B cell (primary cell): Measurements from ENCODE around the gene CD2. TPM values are rescaled to one million over a fixed set of nuclear protein-coding genes. Genes with fewer than 3 reads are reported as not detected.

Experiments used
- ATAC-seq: fragments of 200-7000 bp; cut with Tn5 transposase; one replicate; pipeline ENCODE4 v1.10.0; 2021; ENCODE audit warnings: low read depth, mild to moderate bottlenecking, moderate number of reproducible peaks, moderate library complexity
- CTCF ChIA-PET: fragments of 350-600 bp; sonication (Branson Sonifier 250); formaldehyde crosslinking; loops from one replicate; lab custom pipeline; 2021; ENCODE audit warnings: antibody characterized with exemption, inconsistent platforms; lab: Charles Lee
- POLR2A ChIA-PET: fragments of 350-600 bp; sonication (Branson Sonifier 250); formaldehyde crosslinking; loops from one replicate; lab custom pipeline; 2021; ENCODE audit warnings: antibody characterized with exemption; lab: Charles Lee
- DNase-seq: peaks from one replicate; pipeline ENCODE4 v3.0.0; 2013
- H2AFZ ChIP-seq: 2 replicates; pipeline ENCODE4 v1.6.1; 2012; ENCODE audit warnings: mild to moderate bottlenecking, low read depth, low read length; ENCODE audit not compliant: insufficient read depth, poor library complexity, severe bottlenecking
- H3K27ac ChIP-seq, 2 donors: 1 replicate in 1 of 2; 2 replicates in 1 of 2; pipeline ENCODE4 v1.5.1; 2012 to 2013; ENCODE audit warnings: low read length in 2 of 2, mild to moderate bottlenecking in 2 of 2, moderate library complexity in 1 of 2
- H3K27me3 ChIP-seq, 4 experiments: fragments of 200-600 bp in 1 of 4; sonication (generic) in 1 of 4; replicated peaks in 1 of 4; 1 replicate in 2 of 4; 2 replicates in 2 of 4; pipeline versions ENCODE4 v1.6.1 to v1.7.0; 2013 to 2016; ENCODE audit warnings: low read length in 3 of 4, mild to moderate bottlenecking in 2 of 4, mixed read lengths in 1 of 4, moderate library complexity in 1 of 4; ENCODE audit not compliant: insufficient read depth in 4 of 4, control insufficient read depth in 3 of 4; ENCODE audit errors: control extremely low read depth in 1 of 4
- H3K36me3 ChIP-seq, 2 experiments: replicated peaks in 1 of 2; 1 replicate in 1 of 2; 2 replicates in 1 of 2; pipeline versions ENCODE4 v1.6.1 to v1.7.1; 2013; ENCODE audit warnings: low read length in 1 of 2; ENCODE audit not compliant: insufficient read depth in 2 of 2, control insufficient read depth in 1 of 2; ENCODE audit errors: control extremely low read depth in 1 of 2, extremely low read depth in 1 of 2
- H3K4me1 ChIP-seq, 2 donors: fragments of 200-600 bp in 1 of 2; sonication (generic) in 1 of 2; 1 replicate in 1 of 2; 2 replicates in 1 of 2; pipeline versions ENCODE4 v1.5.1 to v1.6.1; 2013 to 2017; ENCODE audit warnings: low read length in 2 of 2; ENCODE audit not compliant: control insufficient read depth in 2 of 2, insufficient read depth in 2 of 2
- H3K4me2 ChIP-seq: replicated peaks from 2 replicates; pipeline ENCODE3; 2012; ENCODE audit warnings: mild to moderate bottlenecking, low read depth, low read length; ENCODE audit not compliant: poor library complexity, severe bottlenecking
- H3K4me3 ChIP-seq, 5 experiments: fragments of 200-600 bp in 1 of 5; sonication (generic) in 1 of 5; 1 replicate in 3 of 5; 2 replicates in 2 of 5; pipeline versions ENCODE4 v1.5.1 to v1.7.0; 2011 to 2016; ENCODE audit warnings: low read length in 4 of 5, mild to moderate bottlenecking in 4 of 5, low read depth in 2 of 5, control low read depth in 1 of 5, moderate library complexity in 1 of 5; ENCODE audit not compliant: insufficient read depth in 1 of 5; ENCODE audit errors: control extremely low read depth in 1 of 5, extremely low read depth in 1 of 5
- H3K79me2 ChIP-seq: fragments of 200-600 bp; sonication (generic); one replicate; pipeline ENCODE4 v1.6.0; 2016; ENCODE audit warnings: low read length; ENCODE audit not compliant: control insufficient read depth, insufficient read depth
- H3K9ac ChIP-seq: fragments of 200-600 bp; sonication (generic); 2 replicates; pipeline ENCODE4 v1.6.1; 2017; ENCODE audit warnings: mild to moderate bottlenecking, low read length, moderate library complexity
- H3K9me3 ChIP-seq, 3 donors: one replicate each; pipeline versions ENCODE4 v1.6.1 to v1.7.1; 2013; ENCODE audit warnings: low read length in 2 of 3; ENCODE audit not compliant: control insufficient read depth in 2 of 3, insufficient read depth in 1 of 3; ENCODE audit errors: control extremely low read depth in 1 of 3
- H4K20me1 ChIP-seq: 2 replicates; pipeline ENCODE4 v1.6.0; 2012; ENCODE audit warnings: mild to moderate bottlenecking, low read length; ENCODE audit not compliant: insufficient read depth, control insufficient read depth, poor library complexity, severe bottlenecking
- H3K27ac Mint-ChIP-seq: one replicate; pipeline ENCODE4 v1.8.0; 2021; ENCODE audit warnings: mixed read lengths
- H3K27me3 Mint-ChIP-seq: one replicate; pipeline ENCODE4 v1.8.0; 2021; ENCODE audit warnings: mixed read lengths
- H3K4me1 Mint-ChIP-seq: one replicate; pipeline ENCODE4 v1.8.0; 2021; ENCODE audit warnings: mixed read lengths
- H3K4me3 Mint-ChIP-seq: one replicate; pipeline ENCODE4 v1.8.0; 2021; ENCODE audit warnings: mixed read lengths
- H3K9me3 Mint-ChIP-seq: one replicate; pipeline ENCODE4 v1.8.0; 2022; ENCODE audit warnings: mixed read lengths; ENCODE audit not compliant: insufficient read depth
- EZH2 ChIP-seq: IDR thresholded peaks from 2 replicates; pipeline ENCODE4 v1.6.1; 2012; ENCODE audit warnings: borderline replicate concordance, low read depth, mild to moderate bottlenecking, moderate library complexity, low read length; ENCODE audit not compliant: insufficient read depth, poor library complexity, severe bottlenecking
- WGBS: methylation state at CpG from one replicate; pipeline ENCODE4 v1.1.5; 2013; ENCODE audit warnings: missing lambda C conversion rate; ENCODE audit not compliant: insufficient coverage; 5-methylcytosine and 5-hydroxymethylcytosine counted together
- intact Hi-C: fragments of 100-400 bp; cut with micrococcal nuclease; formaldehyde crosslinking; loops from one replicate; pipeline ENCODE4 v1.10.0; 2022
- polyA plus RNA-seq: library from polyadenylated mRNA; depleted of rRNA; stranded (reverse); fragments of >200 nt; gene quantifications from 2 replicates; pipeline ENCODE4 v1.2.3, GENCODE V29; 2012
- total RNA-seq, 2 donors: library from RNA; stranded (reverse); fragments of 120-200 nt in 1 of 2; gene quantifications; 1 replicate in 1 of 2; 2 replicates in 1 of 2; pipeline versions ENCODE4 v1.2.3 to v1.2.4, GENCODE V29; 2013 to 2022
- TF ChIP-seq, protein P1 (sequence below): fragments of 200-600 bp; IDR thresholded peaks from one replicate; pipeline ENCODE4 v1.8.0; 2022; ENCODE audit warnings: antibody characterized with exemption, mild to moderate bottlenecking

CD2 gene
- total and polyA plus RNA-seq, 2 donors (not counting 1 experiment from before 2014, with no cell fraction given): 0.52 to 0.74 TPM

DNA sequence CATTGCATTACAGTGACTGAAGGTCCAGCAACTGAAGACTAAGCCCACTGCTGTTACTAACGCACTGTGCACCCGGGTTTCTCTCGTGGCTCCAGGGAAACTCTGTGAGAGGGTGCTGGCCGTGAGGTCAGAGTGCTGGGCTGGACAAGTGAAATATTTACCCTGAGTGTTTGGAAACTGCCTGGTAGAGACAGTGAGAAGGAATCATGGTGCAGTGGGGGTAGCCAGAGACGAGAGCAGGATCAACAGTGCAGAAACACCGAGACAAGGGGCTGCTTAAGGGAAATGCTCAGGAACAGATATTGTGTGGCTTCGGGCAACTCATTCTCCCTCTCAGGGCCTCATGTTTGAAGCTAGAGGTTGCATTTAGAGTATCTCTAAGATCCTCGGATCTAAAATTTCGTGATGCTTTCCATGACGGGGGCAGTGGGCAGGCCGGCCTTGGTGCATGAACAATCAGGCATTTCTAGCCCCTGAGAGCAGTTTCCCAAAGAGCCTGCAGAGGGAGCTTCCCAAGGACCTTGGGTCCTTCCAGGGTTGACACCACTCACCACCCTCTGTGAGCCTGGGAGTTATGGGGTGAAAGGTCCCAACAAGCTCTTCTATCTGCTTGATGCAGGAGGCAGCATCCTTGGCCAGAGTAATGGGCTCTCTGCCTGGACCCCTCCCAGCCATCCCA lies 9.7 kb downstream of the CD2 start:
- peaks cover 2% of the 10 kb centered on the region for H3K27me3 Mint-ChIP-seq
- CTCF ChIA-PET: no interaction called here
- intact Hi-C loops: no loop called here
- TF ChIP-seq, protein P1, sequence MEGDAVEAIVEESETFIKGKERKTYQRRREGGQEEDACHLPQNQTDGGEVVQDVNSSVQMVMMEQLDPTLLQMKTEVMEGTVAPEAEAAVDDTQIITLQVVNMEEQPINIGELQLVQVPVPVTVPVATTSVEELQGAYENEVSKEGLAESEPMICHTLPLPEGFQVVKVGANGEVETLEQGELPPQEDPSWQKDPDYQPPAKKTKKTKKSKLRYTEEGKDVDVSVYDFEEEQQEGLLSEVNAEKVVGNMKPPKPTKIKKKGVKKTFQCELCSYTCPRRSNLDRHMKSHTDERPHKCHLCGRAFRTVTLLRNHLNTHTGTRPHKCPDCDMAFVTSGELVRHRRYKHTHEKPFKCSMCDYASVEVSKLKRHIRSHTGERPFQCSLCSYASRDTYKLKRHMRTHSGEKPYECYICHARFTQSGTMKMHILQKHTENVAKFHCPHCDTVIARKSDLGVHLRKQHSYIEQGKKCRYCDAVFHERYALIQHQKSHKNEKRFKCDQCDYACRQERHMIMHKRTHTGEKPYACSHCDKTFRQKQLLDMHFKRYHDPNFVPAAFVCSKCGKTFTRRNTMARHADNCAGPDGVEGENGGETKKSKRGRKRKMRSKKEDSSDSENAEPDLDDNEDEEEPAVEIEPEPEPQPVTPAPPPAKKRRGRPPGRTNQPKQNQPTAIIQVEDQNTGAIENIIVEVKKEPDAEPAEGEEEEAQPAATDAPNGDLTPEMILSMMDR: peak; percentile 20
- no peak for TF ChIP-seq EZH2
- no peak overlapping the region for H3K27ac Mint-ChIP-seq
- Histone ChIP-seq H3K27me3 (no peaks in the 10 kb centered on the region), H2AFZ (no peak overlapping the region), H3K4me1 (peaks cover 4% of the 10 kb centered on the region in 2 donors), H3K27ac (no peak overlapping the region), H3K9me3 (peaks cover 0 to 3% (median 0%) of the 10 kb centered on the region in 3 donors), H3K79me2 (no peaks in the 10 kb centered on the region), H4K20me1 (no peaks in the 10 kb centered on the region), H3K4me2 (no peak overlapping the region), H3K4me3 (no peak overlapping the region), H3K36me3 (no peaks in the 10 kb centered on the region), H3K9ac (no peak overlapping the region)
- 98% methylated on average over 10 of the region's 11 CpGs for WGBS
- H3K4me1 Mint-ChIP-seq: peaks cover 8% of the 10 kb centered on the region
- DNase-seq: no peak
- no peaks in the 10 kb centered on the region for H3K9me3 Mint-ChIP-seq
- POLR2A ChIA-PET: no interaction called here
- no peak for ATAC-seq
- H3K4me3 Mint-ChIP-seq: no peak overlapping the region

DNA sequence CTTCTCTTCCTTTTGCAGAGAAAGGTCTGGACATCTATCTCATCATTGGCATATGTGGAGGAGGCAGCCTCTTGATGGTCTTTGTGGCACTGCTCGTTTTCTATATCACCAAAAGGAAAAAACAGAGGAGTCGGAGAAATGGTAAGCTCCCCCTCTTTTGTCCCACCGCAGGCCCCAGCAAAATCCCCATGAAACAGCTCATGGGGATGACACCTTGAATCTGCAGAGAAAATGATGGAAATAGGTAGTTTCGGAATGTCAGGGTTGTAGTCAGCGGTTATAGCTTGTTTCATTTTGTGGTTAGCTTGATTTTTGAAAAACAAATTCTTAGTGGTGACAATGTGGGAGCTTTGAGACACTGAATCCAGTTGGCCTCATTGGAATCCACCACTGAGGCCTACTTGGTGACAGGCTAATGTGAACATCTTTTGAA lies 10.3 kb downstream of the CD2 start:
- H2AFZ ChIP-seq: no peak overlapping the region
- no peaks in the 10 kb centered on the region for H3K79me2 ChIP-seq
- peaks cover 0 to 3% (median 0%) of the 10 kb centered on the region in 3 donors for H3K9me3 ChIP-seq
- H3K4me3 ChIP-seq: no peak overlapping the region
- no peak for DNase-seq
- Mint-ChIP-seq H3K27me3 (peaks cover 2% of the 10 kb centered on the region), H3K9me3 (no peaks in the 10 kb centered on the region), H3K27ac (no peak overlapping the region), H3K4me3 (no peak overlapping the region), H3K4me1 (peaks cover 13% of the 10 kb centered on the region)
- no peak overlapping the region for H3K27ac ChIP-seq
- no peak overlapping the region for H3K4me2 ChIP-seq
- H3K27me3 ChIP-seq: no peaks in the 10 kb centered on the region
- no peak for TF ChIP-seq EZH2
- TF ChIP-seq, protein P1: no peak
- H4K20me1 ChIP-seq: no peaks in the 10 kb centered on the region
- CTCF ChIA-PET: no interaction called here
- intact Hi-C loops: no loop called here
- no peaks in the 10 kb centered on the region for H3K36me3 ChIP-seq
- POLR2A ChIA-PET: no interaction called here
- H3K4me1 ChIP-seq: peaks cover 9% of the 10 kb centered on the region in 2 donors
- no peak overlapping the region for H3K9ac ChIP-seq
- WGBS: 83% methylated on average over 2 of the region's 5 CpGs
- ATAC-seq: no peak
